H54 (cell line): ENCODE results near the gene LRGUK.
"Not testable (repeated sequence)": the region's sequence is repeated elsewhere in the genome, so short reads cannot be mapped to it uniquely, and the experiment has no call there.

Experiments used
- DNase-seq: peaks from one replicate; pipeline ENCODE4 v3.0.0; 2011; ENCODE audit warnings: low spot score, mixed read lengths; ENCODE audit not compliant: insufficient read length
- FAIRE-seq: peaks from 3 replicates; lab custom pipeline; 2011; peaks lifted over from hg19 to GRCh38; lab: Jason Lieb, UNC
- POLR2A ChIP-seq: IDR thresholded peaks from 2 replicates; pipeline ENCODE4 v1.6.1; 2011; ENCODE audit warnings: low read depth, mild to moderate bottlenecking, low read length

LRGUK gene

DNA sequence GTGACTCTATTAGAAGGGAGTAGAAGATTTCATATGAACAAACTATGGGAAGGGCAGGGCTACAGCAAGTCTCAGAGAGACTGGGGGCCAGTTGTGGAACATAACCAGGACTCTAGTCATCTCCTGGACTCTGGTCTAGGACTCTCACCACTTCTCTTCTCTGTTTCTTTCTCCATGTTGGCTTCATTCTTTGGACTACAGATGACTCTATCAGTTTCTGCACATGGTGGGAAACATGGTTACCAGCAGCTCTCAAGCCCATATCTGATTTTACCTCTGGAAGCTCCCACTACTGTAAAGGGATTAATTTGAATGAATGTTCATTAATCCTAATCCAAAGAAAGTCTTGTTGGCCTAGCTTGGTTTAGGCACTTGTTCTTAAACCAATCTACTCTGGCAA, 84.7 kb downstream of the LRGUK start:
- FAIRE-seq, result no peak
- DNase-seq, result no peak
- no peak for TF ChIP-seq POLR2A

GRCh38 chr7:134212576-134213546, 85.7 kb downstream of the LRGUK start:
- FAIRE-seq (no peak), DNase-seq (no peak)
- no peak for TF ChIP-seq POLR2A

- no peak for DNase-seq
- no peak for FAIRE-seq
- no peak for TF ChIP-seq POLR2A
Measured at GRCh38 chr7:134220236-134220635, 93.1 kb downstream of the LRGUK start.

DNA sequence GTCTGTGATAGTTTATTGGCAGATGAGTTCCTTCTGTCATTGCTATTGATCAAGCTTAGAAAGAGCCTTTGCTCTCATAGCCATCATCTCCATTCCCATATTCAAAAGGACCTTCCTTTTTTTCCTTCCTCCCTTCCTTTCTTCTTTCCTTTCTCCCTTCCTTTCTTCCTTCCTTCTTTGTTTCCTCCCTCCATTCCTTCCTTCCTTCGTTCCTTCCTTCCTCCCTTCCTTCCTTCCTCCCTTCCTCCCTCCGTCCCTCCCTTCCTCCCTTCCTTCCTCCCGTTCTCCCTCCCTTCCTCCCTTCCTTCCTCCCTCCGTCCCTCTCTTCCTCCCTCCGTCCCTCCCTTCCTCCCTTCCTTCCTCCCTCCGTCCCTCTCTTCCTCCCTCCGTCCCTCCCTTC, 104.2 kb downstream of the LRGUK start:
- not testable (repeated sequence) for FAIRE-seq

DNA sequence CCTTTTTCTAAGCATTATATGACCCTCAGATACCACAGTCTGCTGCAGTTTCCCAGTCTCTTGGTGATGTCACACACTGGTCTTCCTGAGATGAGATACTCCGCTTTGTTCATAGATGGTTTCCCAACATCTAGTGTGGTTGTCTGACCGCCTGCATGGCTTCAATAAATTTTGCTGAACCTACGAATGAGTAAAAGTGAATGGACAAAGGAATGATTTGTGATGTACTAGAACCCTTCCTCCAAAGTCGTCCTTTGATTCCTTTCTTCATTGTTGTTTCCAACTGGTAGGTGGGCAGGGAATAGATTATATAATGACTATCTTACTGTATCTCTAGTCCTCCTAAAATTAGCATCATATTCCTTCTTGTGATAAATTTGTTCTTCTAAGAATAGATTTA, 107.1 kb downstream of the LRGUK start:
- no peak for TF ChIP-seq POLR2A
- DNase-seq (no peak), FAIRE-seq (no peak)

More for the DNA sequence above, 104.2 kb downstream of the LRGUK start:
- not testable (repeated sequence) for DNase-seq

- FAIRE-seq (no peak), DNase-seq (no peak)
Measured at GRCh38 chr7:134245253-134245652, 118.1 kb downstream of the LRGUK start.

GRCh38 chr7:134246347-134246746, 119.2 kb downstream of the LRGUK start:
- TF ChIP-seq POLR2A, result no peak
- DNase-seq (no peak), FAIRE-seq (no peak)

More at GRCh38 chr7:134245253-134245652, 118.1 kb downstream of the LRGUK start:
- no peak for TF ChIP-seq POLR2A

- no peak for DNase-seq
- no peak for FAIRE-seq
- no peak for TF ChIP-seq POLR2A
Measured at GRCh38 chr7:134246761-134247160, 119.6 kb downstream of the LRGUK start.

GRCh38 chr7:134248196-134248595, 121.1 kb downstream of the LRGUK start:
- no peak for FAIRE-seq
- TF ChIP-seq POLR2A, result no peak

DNA sequence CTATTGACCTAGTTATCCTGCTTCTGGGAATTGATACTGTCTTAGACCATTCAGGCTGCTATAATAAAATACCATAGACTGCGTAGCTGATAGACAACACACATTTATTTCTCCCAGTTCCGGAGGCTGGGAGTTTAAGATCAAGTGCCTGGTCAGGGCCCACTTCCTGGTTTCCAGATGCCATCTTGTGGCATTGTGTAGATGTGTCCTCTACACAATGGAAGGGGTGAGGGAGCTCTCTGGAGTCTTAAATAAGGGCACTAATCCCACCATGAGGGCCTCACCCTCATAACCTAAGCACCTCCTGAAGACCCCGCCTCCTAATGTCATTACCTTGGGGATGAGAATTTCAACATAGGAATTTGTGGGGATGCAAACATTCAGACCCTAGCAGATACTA, 127.2 kb downstream of the LRGUK start:
- FAIRE-seq, result no peak
- no peak for TF ChIP-seq POLR2A
- no peak for DNase-seq

More at GRCh38 chr7:134248196-134248595, 121.1 kb downstream of the LRGUK start:
- DNase-seq, result no peak

GRCh38 chr7:134255814-134256213, 128.7 kb downstream of the LRGUK start:
- TF ChIP-seq POLR2A, result no peak
- FAIRE-seq (no peak), DNase-seq (no peak)

DNA sequence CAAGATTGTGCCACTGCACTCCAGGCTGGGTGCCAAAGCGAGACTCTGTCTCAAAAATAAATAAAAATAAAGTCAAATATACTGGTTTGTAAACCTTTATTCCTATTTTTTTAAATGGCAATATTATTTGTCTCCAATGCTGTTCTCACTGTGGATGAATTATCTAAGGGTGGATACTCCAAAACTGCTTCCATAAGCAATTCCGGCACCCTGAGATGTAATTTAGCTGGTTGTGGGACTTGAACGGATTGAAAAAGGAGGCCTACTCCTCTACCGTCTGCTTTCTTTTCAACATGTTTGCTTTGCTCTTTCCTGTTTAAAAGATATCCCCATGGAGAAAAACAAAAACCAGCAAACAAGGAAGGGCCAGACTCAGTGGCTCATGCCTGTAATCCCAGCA, 135.2 kb downstream of the LRGUK start:
- DNase-seq (no peak), FAIRE-seq (no peak)

DNA sequence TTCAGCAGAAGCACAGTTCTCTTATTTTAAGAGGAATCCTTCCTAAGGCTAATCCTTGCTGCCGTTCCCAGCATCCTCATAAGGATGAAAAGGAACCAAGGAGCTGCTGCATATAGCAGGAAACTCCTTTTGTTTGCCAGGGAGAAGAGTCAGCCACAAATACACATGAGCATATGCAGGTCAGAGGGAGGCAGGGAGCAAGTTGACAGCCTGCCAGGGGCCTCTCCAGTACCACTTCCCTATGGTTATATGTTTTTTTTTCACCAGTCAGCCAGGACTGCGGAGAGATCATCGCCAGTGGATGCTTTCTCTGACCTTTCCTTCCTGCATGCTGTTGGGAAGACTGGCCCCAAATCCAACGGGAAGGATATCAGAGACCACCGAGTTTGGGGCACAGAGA, 149.8 kb downstream of the LRGUK start:
- no peak for FAIRE-seq
- TF ChIP-seq POLR2A, result no peak
- no peak for DNase-seq

More for the DNA sequence above, 135.2 kb downstream of the LRGUK start:
- TF ChIP-seq POLR2A, result no peak

DNA sequence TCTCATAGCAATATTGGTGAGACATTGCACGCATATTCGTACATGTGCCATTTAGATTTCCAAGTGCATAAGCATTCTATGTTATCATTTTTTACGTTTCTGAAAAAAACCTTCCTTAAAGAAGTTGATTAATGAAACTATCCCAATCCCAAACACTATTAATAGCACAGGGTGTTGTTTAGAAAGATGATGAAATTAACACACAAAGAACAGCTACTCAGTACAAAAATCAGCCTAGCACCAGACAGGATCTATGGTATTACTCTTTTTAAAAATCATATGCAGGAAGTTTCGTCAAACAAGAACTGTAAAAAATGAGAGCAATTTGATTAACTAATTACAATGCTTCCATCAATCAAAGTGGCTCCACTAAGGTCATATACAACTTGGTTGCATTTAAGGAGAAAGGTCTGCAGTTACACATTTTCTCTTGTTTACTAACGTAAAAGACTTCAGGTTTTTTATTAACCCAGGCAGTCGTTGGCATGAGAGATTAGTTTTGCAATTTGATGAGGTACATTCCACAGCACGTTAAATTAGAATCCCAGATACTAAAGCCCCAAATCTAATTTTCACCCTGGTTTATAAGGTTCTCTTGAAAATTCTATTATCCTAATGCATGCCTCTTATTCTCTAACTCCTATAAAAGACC, 151.5 kb downstream of the LRGUK start:
- no peak for FAIRE-seq
- DNase-seq, result no peak
- no peak for TF ChIP-seq POLR2A
